PC-9 (cell line): Measurements from ENCODE around the gene URAD.

Experiments
- EZH2 ChIP-seq: fragments of 200-600 bp; sonication (generic); IDR thresholded peaks from 2 replicates; pipeline ENCODE4 v1.8.0; 2017; ENCODE audit warnings: antibody characterized with exemption, low read depth
- TF ChIP-seq, protein P1 (sequence below): fragments of 200-600 bp; sonication (generic); conservative IDR thresholded peaks from 2 replicates; pipeline ENCODE4 v1.6.1; 2017; ENCODE audit warnings: mixed run types, antibody characterized with exemption, mild to moderate bottlenecking, moderate library complexity

- TF ChIP-seq, protein P1, sequence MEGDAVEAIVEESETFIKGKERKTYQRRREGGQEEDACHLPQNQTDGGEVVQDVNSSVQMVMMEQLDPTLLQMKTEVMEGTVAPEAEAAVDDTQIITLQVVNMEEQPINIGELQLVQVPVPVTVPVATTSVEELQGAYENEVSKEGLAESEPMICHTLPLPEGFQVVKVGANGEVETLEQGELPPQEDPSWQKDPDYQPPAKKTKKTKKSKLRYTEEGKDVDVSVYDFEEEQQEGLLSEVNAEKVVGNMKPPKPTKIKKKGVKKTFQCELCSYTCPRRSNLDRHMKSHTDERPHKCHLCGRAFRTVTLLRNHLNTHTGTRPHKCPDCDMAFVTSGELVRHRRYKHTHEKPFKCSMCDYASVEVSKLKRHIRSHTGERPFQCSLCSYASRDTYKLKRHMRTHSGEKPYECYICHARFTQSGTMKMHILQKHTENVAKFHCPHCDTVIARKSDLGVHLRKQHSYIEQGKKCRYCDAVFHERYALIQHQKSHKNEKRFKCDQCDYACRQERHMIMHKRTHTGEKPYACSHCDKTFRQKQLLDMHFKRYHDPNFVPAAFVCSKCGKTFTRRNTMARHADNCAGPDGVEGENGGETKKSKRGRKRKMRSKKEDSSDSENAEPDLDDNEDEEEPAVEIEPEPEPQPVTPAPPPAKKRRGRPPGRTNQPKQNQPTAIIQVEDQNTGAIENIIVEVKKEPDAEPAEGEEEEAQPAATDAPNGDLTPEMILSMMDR = no peak
- TF ChIP-seq EZH2 = no peak
Observed at GRCh38 chr13:27988520-27988919, at the start of gene URAD.
